Measurements from ENCODE around the gene COMTD1. TPM values are rescaled to one million over a fixed set of nuclear protein-coding genes. Genes with fewer than 3 reads are reported as not detected.
"Not testable (repeated sequence)": the region's sequence is repeated elsewhere in the genome, so short reads cannot be mapped to it uniquely, and the experiment has no call there.

Gene COMTD1
- total RNA-seq, 2 donors from 2014 or later: 156 to 301 TPM

DNA sequence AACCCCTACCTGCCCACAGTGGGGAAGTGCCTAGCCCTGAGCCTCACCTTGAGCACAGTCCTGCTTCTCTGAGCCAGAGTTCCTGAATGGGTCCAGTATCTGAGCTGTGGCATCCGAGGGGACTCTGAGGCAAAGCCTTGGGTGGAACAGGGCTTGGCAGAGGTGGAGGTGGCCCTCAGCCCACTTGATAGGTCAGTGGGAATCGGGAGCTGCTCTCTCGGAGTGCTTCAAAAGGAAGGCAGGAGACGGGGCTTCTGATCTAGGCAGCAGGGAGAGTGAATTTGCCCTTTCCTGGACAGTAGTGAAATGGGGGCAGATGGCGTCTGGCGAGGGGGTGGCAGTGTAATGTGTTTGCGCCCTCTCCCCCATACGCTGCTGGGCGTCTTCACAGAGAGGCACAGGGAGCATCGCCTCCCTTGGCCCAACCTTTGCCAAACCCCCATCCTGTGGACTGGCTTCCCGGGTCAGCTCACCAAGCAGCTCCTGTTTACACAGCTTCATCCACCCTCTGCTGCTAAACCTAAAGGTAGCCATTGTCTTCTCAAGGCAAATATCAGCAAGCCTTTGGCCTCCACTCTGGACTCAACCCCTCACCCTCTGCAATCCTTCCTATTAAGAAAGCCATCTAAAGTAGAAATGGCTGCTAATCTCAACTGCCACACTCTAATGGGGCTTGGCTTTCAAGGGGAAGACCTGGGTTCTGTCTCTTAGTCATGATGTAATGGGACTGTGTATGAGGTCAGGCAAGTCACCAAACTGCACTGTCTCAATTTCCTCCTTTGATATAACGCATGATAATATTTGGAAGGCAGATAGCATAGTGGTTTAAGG, 46.3 kb downstream of the COMTD1 start:
- intact Hi-C loops (cut with DNase I): no loop called here
- ATAC-seq (no peak), DNase-seq (no peak)
- TF ChIP-seq, protein P1, sequence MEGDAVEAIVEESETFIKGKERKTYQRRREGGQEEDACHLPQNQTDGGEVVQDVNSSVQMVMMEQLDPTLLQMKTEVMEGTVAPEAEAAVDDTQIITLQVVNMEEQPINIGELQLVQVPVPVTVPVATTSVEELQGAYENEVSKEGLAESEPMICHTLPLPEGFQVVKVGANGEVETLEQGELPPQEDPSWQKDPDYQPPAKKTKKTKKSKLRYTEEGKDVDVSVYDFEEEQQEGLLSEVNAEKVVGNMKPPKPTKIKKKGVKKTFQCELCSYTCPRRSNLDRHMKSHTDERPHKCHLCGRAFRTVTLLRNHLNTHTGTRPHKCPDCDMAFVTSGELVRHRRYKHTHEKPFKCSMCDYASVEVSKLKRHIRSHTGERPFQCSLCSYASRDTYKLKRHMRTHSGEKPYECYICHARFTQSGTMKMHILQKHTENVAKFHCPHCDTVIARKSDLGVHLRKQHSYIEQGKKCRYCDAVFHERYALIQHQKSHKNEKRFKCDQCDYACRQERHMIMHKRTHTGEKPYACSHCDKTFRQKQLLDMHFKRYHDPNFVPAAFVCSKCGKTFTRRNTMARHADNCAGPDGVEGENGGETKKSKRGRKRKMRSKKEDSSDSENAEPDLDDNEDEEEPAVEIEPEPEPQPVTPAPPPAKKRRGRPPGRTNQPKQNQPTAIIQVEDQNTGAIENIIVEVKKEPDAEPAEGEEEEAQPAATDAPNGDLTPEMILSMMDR (IDR thresholded peaks at IDR 0.05): no peak
- no peak for TF ChIP-seq POLR2A (IDR thresholded peaks at IDR 0.05)
- Histone ChIP-seq H3K4me1 (peaks cover 26% of the 10 kb centered on the region), H3K9me3 (no peaks in the 10 kb centered on the region), H3K4me3 (no peak overlapping the region), H3K36me3 (replicated peaks in 1 of 2; ENCODE audit: insufficient read depth in 1 of 2, low read depth in 2 of 2) (no peaks in the 10 kb centered on the region), H3K27me3 (no peaks in the 10 kb centered on the region), H3K27ac (no peak overlapping the region)
- WGBS, 2 donors: 93 to 95% methylated on average over 12 of the region's 12 CpGs

DNA sequence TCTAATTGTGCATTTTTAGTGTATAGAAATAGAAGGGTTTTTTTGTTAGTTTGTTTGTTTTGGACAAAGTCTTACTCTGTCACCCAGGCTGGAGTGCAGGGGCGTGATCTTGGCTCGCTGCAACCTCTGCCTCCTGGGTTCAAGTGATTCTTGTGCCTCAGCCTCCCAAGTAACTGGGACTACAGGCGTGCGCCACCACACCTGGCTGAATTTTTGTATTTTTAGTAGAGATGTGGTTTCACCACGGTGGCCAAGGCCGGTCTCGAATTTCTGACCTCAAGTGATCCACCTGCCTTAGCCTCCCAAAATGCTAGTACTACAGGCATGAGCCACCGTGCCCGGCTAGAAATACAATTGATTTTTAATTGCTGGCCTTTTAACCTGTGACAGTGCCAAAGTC, 47.2 kb downstream of the COMTD1 start:
- intact Hi-C loops (cut with DNase I); H3K9me3 ChIP-seq; ATAC-seq; H3K4me3 ChIP-seq; H3K27me3 ChIP-seq; DNase-seq; H3K36me3 ChIP-seq (replicated peaks in 1 of 2; ENCODE audit: insufficient read depth in 1 of 2, low read depth in 2 of 2): not testable (repeated sequence)
- 84 to 85% methylated on average over 9 of the region's 9 CpGs for WGBS, 2 donors
- H3K27ac ChIP-seq: peak overlapping the region in 3 of 4 donors; percentile 32 to 76 (median 65)
- peaks cover 26% of the 10 kb centered on the region for H3K4me1 ChIP-seq

DNA sequence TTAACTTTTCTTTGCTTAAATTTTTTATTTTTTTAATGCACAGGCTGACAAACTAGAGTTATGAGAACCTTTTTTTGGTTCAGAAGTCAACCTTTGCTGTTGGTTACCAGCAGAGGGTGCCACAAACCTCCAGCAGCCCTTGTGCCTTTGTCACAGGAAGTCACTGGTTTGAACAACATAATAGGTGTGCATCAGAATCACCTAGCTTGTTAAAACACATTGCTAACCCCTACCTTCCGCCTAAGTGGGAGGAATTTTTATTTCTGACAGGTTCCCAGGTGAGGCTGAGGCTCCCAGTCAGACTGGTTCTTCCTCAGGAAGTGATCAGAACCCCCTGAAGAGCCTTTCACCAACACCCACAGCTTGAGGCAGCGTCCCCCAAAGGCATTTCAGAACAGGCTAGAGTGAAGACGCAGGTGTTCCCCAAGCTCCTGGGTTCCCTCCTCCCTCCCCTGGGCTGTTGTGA, 47.8 kb downstream of the COMTD1 start:
- Histone ChIP-seq H3K9me3 (no peaks in the 10 kb centered on the region), H3K27ac (peak overlapping the region in 3 of 4 donors; percentile 32 to 76 (median 65)), H3K4me3 (no peak overlapping the region), H3K27me3 (no peaks in the 10 kb centered on the region), H3K36me3 (replicated peaks in 1 of 2; ENCODE audit: insufficient read depth in 1 of 2, low read depth in 2 of 2) (no peaks in the 10 kb centered on the region), H3K4me1 (peaks cover 26% of the 10 kb centered on the region)
- DNase-seq: peak; percentile 71 to 80 (median 74)
- WGBS, 2 donors: 45 to 61% methylated on average over 3 of the region's 3 CpGs
- intact Hi-C loops (cut with DNase I): no loop called here
- TF ChIP-seq, protein P1 (IDR thresholded peaks at IDR 0.05): peak; percentile 50 to 84 (median 81)
- TF ChIP-seq POLR2A (IDR thresholded peaks at IDR 0.05): no peak
- ATAC-seq: peak; percentile 63

DNA sequence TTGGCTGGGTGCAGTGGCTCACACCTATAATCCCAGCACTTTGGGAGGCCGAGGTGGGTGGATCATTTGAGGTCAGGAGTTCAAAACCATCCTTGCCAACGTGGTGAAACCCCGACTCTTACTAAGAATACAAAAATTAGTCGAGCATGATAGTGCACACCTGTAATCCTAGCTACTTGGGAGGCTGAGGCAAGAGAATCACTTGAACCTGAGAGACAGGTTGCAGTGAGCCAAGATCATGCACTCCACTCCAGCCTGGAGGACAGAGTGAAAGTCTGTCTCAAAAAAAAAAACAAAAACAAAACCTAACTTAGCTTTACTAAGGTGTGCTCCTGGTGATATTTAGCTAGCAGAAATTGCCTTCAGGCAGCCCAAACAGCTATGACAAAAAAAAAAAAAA, 49.4 kb downstream of the COMTD1 start:
- DNase-seq (no peak), ATAC-seq (no peak)
- H3K27me3 ChIP-seq: no peaks in the 10 kb centered on the region
- H3K4me3 ChIP-seq: no peak overlapping the region
- H3K9me3 ChIP-seq: no peaks in the 10 kb centered on the region
- no peaks in the 10 kb centered on the region for H3K36me3 ChIP-seq (replicated peaks in 1 of 2; ENCODE audit: insufficient read depth in 1 of 2, low read depth in 2 of 2)
- TF ChIP-seq, protein P1 (IDR thresholded peaks at IDR 0.05): no peak
- TF ChIP-seq POLR2A (IDR thresholded peaks at IDR 0.05): no peak
- intact Hi-C loops (cut with DNase I): no loop called here
- peaks cover 12% of the 10 kb centered on the region for H3K4me1 ChIP-seq
- H3K27ac ChIP-seq: no peak overlapping the region
- 55 to 60% methylated on average over 4 of the region's 4 CpGs for WGBS, 2 donors

Small RNA genes lying within 50 kb of the gene (small RNA-seq; reads per million reads assigned to genes)
- gene HMGA1P5 (not detected), gene RPL39P25 (not detected)

Other genes starting within 250 kb of the COMTD1 start
- gene SAMD8, start 124.3 kb downstream of the COMTD1 start, total RNA-seq: 10 to 100 TPM; 16.1 to 18.5 TPM
- gene VDAC2, start 25.2 kb downstream of the COMTD1 start, total RNA-seq: 10 to 100 TPM; 52.7 to 71.3 TPM
- gene ZNF503, start 165.8 kb upstream of the COMTD1 start, total RNA-seq: 10 to 100 TPM; 20.8 to 38.6 TPM
- gene LRMDA, start 195.7 kb upstream of the COMTD1 start, total RNA-seq: 10 to 100 TPM; 12.2 to 25.4 TPM

All from body of pancreas (tissue), 4 donors.